ENCODE measurements around the gene STARD13. TPM values are rescaled to one million over a fixed set of nuclear protein-coding genes. Genes with fewer than 3 reads are reported as not detected.

The STARD13 gene
- total RNA-seq, 1 experiment from 2014 or later = 2.1 TPM

DNA sequence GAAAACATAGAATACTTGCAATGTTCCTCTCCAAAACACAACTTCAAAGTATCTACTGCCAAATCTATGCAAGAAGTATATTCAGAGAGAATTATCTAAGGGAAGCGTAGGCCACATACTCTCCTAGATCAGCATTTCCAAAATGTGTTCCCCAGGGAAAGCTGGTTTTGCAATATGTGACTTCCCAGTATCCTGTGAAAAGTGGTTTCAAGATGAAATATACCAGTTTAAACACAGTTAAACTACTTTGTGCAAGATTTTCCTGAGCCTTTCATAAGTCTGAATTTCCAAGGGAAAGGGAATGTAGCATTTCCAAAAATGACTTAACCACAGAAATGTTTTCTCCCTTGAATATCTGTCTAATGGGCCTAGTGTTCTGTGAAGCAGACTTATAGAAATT lies 7.6 kb downstream of the STARD13 start:
- TF ChIP-seq, protein P1, sequence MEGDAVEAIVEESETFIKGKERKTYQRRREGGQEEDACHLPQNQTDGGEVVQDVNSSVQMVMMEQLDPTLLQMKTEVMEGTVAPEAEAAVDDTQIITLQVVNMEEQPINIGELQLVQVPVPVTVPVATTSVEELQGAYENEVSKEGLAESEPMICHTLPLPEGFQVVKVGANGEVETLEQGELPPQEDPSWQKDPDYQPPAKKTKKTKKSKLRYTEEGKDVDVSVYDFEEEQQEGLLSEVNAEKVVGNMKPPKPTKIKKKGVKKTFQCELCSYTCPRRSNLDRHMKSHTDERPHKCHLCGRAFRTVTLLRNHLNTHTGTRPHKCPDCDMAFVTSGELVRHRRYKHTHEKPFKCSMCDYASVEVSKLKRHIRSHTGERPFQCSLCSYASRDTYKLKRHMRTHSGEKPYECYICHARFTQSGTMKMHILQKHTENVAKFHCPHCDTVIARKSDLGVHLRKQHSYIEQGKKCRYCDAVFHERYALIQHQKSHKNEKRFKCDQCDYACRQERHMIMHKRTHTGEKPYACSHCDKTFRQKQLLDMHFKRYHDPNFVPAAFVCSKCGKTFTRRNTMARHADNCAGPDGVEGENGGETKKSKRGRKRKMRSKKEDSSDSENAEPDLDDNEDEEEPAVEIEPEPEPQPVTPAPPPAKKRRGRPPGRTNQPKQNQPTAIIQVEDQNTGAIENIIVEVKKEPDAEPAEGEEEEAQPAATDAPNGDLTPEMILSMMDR (conservative IDR thresholded peaks at IDR 0.05) = no peak
- Histone ChIP-seq H3T11ph (ENCODE audit: low read length) (no peak overlapping the region), H2BK5ac (ENCODE audit: insufficient read length, low read length) (no peak overlapping the region), H2BK120ac (ENCODE audit: low read depth, low read length, poor library complexity, severe bottlenecking) (no peak overlapping the region), H4K20me1 (ENCODE audit: control insufficient read depth, insufficient read depth, insufficient read length) (no peaks in the 10 kb centered on the region), H3K4ac (ENCODE audit: low read depth, low read length) (no peak overlapping the region), H4K91ac (ENCODE audit: insufficient read length, low read depth, low read length) (no peak overlapping the region), H3K79me2 (ENCODE audit: insufficient read depth, low read length) (no peaks in the 10 kb centered on the region), H2BK15ac (ENCODE audit: low read depth, low read length) (no peak overlapping the region), H2AK5ac (ENCODE audit: insufficient read length, low read length) (no peak overlapping the region), H3K4me2 (ENCODE audit: insufficient read depth, insufficient read length, low read length) (no peak overlapping the region), H3K4me1 (ENCODE audit: insufficient read depth, low read length) (no peaks in the 10 kb centered on the region; the same call in 1 of the 2 replicates), H3K27me3 (ENCODE audit: insufficient read depth, low read length) (no peaks in the 10 kb centered on the region), H3K79me1 (ENCODE audit: insufficient read depth, low read depth, low read length, poor library complexity, severe bottlenecking) (no peaks in the 10 kb centered on the region), H2BK20ac (ENCODE audit: low read depth, low read length, poor library complexity, severe bottlenecking) (no peak overlapping the region), H3K18ac (ENCODE audit: insufficient read length, low read depth, low read length) (no peak overlapping the region), H3K56ac (ENCODE audit: insufficient read length, low read depth, low read length) (no peak overlapping the region), H3K27ac (ENCODE audit: insufficient read length, low read depth, low read length) (no peak overlapping the region), H3K14ac (ENCODE audit: insufficient read depth, low read length) (no peak overlapping the region), H3K9me3 (ENCODE audit: control insufficient read depth, low read depth, low read length) (no peaks in the 10 kb centered on the region), H3K23me2 (ENCODE audit: insufficient read length, low read depth, low read length, poor library complexity, severe bottlenecking) (no peaks in the 10 kb centered on the region), H2AFZ (ENCODE audit: low read length) (no peak overlapping the region), H4K5ac (ENCODE audit: insufficient read length, low read depth, low read length) (no peak overlapping the region), H3K9ac (ENCODE audit: extremely low read depth, insufficient read length, low read length) (no peak overlapping the region), H2BK12ac (ENCODE audit: insufficient read length, low read depth, low read length) (no peak overlapping the region), H4K8ac (replicated peaks; ENCODE audit: insufficient read length, low read depth, low read length) (no peak overlapping the region), H3K23ac (ENCODE audit: insufficient read length, low read depth, low read length) (no peak overlapping the region)
- H3K9me3 Mint-ChIP-seq = no peaks in the 10 kb centered on the region
- peaks cover 4 to 13% of the 10 kb centered on the region in 2 experiments for H3K4me1 Mint-ChIP-seq
- no peak overlapping the region for H3K27ac Mint-ChIP-seq
- H3K4me3 Mint-ChIP-seq = no peak overlapping the region
- H3K27me3 Mint-ChIP-seq (ENCODE audit: low read depth) = no peaks in the 10 kb centered on the region; the same call in 1 of the 2 replicates
- WGBS (ENCODE audit: extremely low coverage, insufficient read length, low lambda C conversion rate) = no CpG with 5 or more reads among the region's 1 CpG
- no peak for DNase-seq
- no peaks in the 10 kb centered on the region for H3K36me3 Mint-ChIP-seq (ENCODE audit: insufficient read depth in 1 of 3, low read depth in 3 of 3)

Measured in H9 (cell line).